Lung (tissue), 12 donors: ENCODE data around the gene VTCN1. TPM values are rescaled to one million over a fixed set of nuclear protein-coding genes. Genes with fewer than 3 reads are reported as not detected.

Experiments used
- ATAC-seq: fragments of 200-7000 bp; cut with Tn5 transposase; one replicate; pipeline ENCODE4 v1.9.1; 2020; ENCODE audit warnings: moderate number of reproducible peaks; ENCODE audit not compliant: insufficient read depth, low FRiP score
- DNase-seq, 3 donors: peaks; one replicate each; pipeline ENCODE4 v3.0.0-alpha.2; 2013 to 2017
- H3K27ac ChIP-seq, 2 donors: one replicate each; pipeline ENCODE4 v1.5.1; 2013; ENCODE audit warnings: mild to moderate bottlenecking in 2 of 2, moderate library complexity in 2 of 2, control low read depth in 1 of 2, inconsistent platforms in 1 of 2, low read depth in 1 of 2, low read length in 1 of 2
- H3K27me3 ChIP-seq, 3 donors: one replicate each; pipeline ENCODE4 v1.5.1; 2013; ENCODE audit warnings: low read length in 2 of 3; ENCODE audit not compliant: control insufficient read depth in 3 of 3, insufficient read depth in 3 of 3
- H3K36me3 ChIP-seq, 4 donors: one replicate each; pipeline ENCODE4 v1.5.1; 2013; ENCODE audit warnings: low read length in 4 of 4, mild to moderate bottlenecking in 1 of 4, moderate library complexity in 1 of 4; ENCODE audit not compliant: control insufficient read depth in 4 of 4, insufficient read depth in 4 of 4
- H3K4me1 ChIP-seq, 5 donors: one replicate each; pipeline ENCODE4 v1.5.1; 2013; ENCODE audit warnings: low read length in 5 of 5, mild to moderate bottlenecking in 2 of 5, moderate library complexity in 1 of 5; ENCODE audit not compliant: control insufficient read depth in 5 of 5, insufficient read depth in 5 of 5
- H3K4me3 ChIP-seq: one replicate; pipeline ENCODE4 v1.5.1; 2013; ENCODE audit warnings: mild to moderate bottlenecking, control low read depth, moderate library complexity
- H3K9ac ChIP-seq, 2 donors: one replicate each; pipeline ENCODE4 v1.5.1; 2013; ENCODE audit warnings: low read length in 2 of 2, control low read depth in 1 of 2; ENCODE audit not compliant: insufficient read depth in 1 of 2
- H3K9me3 ChIP-seq, 4 donors: one replicate each; pipeline ENCODE4 v1.5.1; 2013; ENCODE audit warnings: low read length in 3 of 4, mild to moderate bottlenecking in 1 of 4, moderate library complexity in 1 of 4; ENCODE audit not compliant: control insufficient read depth in 4 of 4, insufficient read depth in 3 of 4
- WGBS, 2 donors: extraction: QIAGEN DNeasy Blood & Tissue Kit; methylation state at CpG; one replicate each; pipeline ENCODE4 v1.1.7; 2013; 5-methylcytosine and 5-hydroxymethylcytosine counted together
- polyA plus RNA-seq, 2 donors: library from polyadenylated mRNA; stranded (reverse); fragments of 200-250 nt; gene quantifications; one replicate each; pipeline ENCODE4 v1.2.1, GENCODE V29; 2013
- total RNA-seq, 2 donors: library from RNA; depleted of rRNA in 1 of 2; stranded (reverse); fragments of >200 nt in 1 of 2; gene quantifications; one replicate each; pipeline ENCODE4 v1.2.1, GENCODE V29; 2014 to 2021
- TF ChIP-seq, protein P1 (sequence below): IDR thresholded peaks from 2 replicates; pipeline ENCODE4 v1.5.1; 2012; ENCODE audit warnings: mild to moderate bottlenecking; ENCODE audit errors: control extremely low read depth, extremely low read depth
- donor health status: control.
- donor health status: control.
- donor health status: Bipolar disorder and iron deficiency.
- donor health status: healthy.
- donor health status: DM: yes; HTN: yes; CAD: no.

The VTCN1 gene
- total and polyA plus RNA-seq, 4 donors, result 0.45 to 3.9 (median 1.9) TPM

DNA sequence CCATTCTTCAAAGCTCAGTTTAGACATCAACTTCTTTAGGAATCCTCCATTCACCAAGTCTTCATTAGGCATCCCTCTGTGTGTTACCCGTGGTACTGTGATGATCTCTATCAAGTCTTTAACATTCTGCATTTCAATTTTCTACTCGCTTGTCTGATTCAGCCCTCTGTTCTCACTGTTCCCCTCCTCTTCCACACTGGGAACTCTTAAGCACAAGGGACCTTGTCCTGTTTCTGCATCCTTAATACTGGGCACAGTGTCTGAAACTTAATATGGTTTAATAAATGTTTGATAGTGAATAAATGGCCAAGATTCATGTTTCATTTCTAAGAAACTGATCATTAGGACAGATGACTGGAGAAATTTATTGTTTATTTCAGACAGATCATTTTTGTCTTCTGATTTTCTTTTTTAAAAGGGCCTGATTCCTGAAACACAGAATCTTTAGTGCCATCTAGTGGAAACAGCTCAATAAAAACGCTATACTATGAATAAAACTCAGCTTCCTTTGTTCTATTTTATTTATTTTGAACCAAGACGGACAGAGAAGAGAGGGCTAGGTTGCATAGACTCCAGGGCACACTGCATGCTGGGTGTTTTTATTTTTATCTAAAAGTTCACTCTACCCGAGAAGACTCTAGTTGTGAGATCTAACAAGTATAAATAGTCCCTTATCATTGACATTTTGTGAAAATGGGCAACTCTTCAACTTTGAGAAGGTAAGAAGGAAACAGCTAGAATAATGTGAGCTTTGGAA lies 82.2 kb downstream of the VTCN1 start:
- Histone ChIP-seq H3K4me1 (peaks cover 0 to 13% (median 7%) of the 10 kb centered on the region in 5 donors), H3K9ac (peak overlapping the region in 1 of 2 donors; percentile 65), H3K27me3 (no peaks in the 10 kb centered on the region), H3K27ac (peak overlapping the region in 1 of 2 donors; percentile 57), H3K36me3 (no peaks in the 10 kb centered on the region), H3K9me3 (no peaks in the 10 kb centered on the region), H3K4me3 (no peak overlapping the region)
- ATAC-seq (peak; percentile 42), DNase-seq (peak in 2 of 3 donors; percentile 81 to 86)
- TF ChIP-seq, protein P1, sequence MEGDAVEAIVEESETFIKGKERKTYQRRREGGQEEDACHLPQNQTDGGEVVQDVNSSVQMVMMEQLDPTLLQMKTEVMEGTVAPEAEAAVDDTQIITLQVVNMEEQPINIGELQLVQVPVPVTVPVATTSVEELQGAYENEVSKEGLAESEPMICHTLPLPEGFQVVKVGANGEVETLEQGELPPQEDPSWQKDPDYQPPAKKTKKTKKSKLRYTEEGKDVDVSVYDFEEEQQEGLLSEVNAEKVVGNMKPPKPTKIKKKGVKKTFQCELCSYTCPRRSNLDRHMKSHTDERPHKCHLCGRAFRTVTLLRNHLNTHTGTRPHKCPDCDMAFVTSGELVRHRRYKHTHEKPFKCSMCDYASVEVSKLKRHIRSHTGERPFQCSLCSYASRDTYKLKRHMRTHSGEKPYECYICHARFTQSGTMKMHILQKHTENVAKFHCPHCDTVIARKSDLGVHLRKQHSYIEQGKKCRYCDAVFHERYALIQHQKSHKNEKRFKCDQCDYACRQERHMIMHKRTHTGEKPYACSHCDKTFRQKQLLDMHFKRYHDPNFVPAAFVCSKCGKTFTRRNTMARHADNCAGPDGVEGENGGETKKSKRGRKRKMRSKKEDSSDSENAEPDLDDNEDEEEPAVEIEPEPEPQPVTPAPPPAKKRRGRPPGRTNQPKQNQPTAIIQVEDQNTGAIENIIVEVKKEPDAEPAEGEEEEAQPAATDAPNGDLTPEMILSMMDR, result peak; percentile 18
- WGBS, 2 donors, result 28 to 33% methylated on average over 5 of the region's 5 CpGs

DNA sequence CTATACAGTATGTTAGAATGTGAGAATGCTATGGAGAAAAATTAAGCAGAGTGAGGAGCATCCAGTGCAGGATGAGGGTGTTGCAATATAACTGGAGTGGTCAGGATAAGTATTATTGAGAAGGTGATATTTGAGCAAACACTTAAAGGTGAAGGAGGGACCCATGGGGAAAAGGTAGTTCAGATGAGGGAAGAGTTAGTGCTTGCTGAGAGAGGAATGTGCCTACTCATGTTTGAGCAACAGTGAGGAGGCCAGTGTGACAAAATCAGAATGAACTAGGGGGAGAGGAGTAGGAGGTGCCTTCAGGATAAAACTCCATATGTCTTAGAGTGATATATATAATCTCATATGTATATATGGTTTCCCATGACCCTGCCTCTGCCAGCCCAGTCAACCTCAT lies 82.9 kb downstream of the VTCN1 start:
- Histone ChIP-seq H3K27me3 (no peaks in the 10 kb centered on the region), H3K4me1 (peaks cover 0 to 13% (median 7%) of the 10 kb centered on the region in 5 donors), H3K4me3 (no peak overlapping the region), H3K9me3 (no peaks in the 10 kb centered on the region), H3K9ac (no peak overlapping the region), H3K27ac (no peak overlapping the region), H3K36me3 (no peaks in the 10 kb centered on the region)
- ATAC-seq (peak; percentile 82), DNase-seq (peak in 1 of 3 donors; percentile 56)
- TF ChIP-seq, protein P1, result no peak

DNA sequence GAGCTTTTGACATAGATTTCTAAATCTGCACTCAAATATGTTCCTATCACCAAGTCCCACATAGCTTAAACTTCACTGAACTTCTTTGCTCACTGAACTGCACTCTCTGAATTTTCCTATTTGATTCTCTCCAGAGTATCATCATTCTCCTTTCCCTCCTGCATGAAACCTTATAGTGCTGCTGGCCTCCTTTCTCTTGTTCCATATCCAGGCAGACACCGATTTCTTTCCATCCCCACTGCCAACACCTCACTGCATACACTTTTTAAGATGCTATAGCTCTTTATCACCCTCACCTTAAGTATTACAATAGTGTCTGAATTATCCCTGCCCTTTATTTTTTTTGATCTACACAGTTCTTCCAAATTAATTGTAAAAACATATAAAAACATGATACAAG lies 86.1 kb downstream of the VTCN1 start:
- ATAC-seq (no peak), DNase-seq (no peak)
- no peak overlapping the region for H3K27ac ChIP-seq
- peaks cover 0 to 31% (median 7%) of the 10 kb centered on the region in 5 donors for H3K4me1 ChIP-seq
- TF ChIP-seq, protein P1, result no peak
- H3K9me3 ChIP-seq, result no peaks in the 10 kb centered on the region
- no peak overlapping the region for H3K9ac ChIP-seq
- 84 to 91% methylated on average over 1 of the region's 1 CpG for WGBS, 2 donors
- no peaks in the 10 kb centered on the region for H3K36me3 ChIP-seq
- no peaks in the 10 kb centered on the region for H3K27me3 ChIP-seq
- H3K4me3 ChIP-seq, result no peak overlapping the region
